CD14-positive monocyte (primary cell): Measurements from ENCODE around the gene FAM13A. TPM values are rescaled to one million over a fixed set of nuclear protein-coding genes. Genes with fewer than 3 reads are reported as not detected.

Experiments
- DNase-seq, 3 donors: peaks; one replicate each; pipeline ENCODE4 v3.0.0-alpha.2; 2011 to 2022
- H2AFZ ChIP-seq: 2 replicates; pipeline ENCODE4 v1.6.0; 2012; ENCODE audit warnings: mild to moderate bottlenecking, low read depth, low read length, inconsistent platforms; ENCODE audit not compliant: insufficient read depth, poor library complexity, severe bottlenecking
- H3K27ac ChIP-seq, 2 donors: 1 replicate in 1 of 2; 2 replicates in 1 of 2; pipeline ENCODE4 v1.5.1; 2012 to 2013; ENCODE audit warnings: low read length in 2 of 2, control low read depth in 1 of 2, inconsistent platforms in 1 of 2, low read depth in 1 of 2, mild to moderate bottlenecking in 1 of 2
- H3K27me3 ChIP-seq, 2 donors: one replicate each; pipeline versions ENCODE4 v1.6.0 to v1.6.1; 2011 to 2013; ENCODE audit warnings: low read length in 2 of 2; ENCODE audit not compliant: control insufficient read depth in 2 of 2, insufficient read depth in 2 of 2
- H3K36me3 ChIP-seq, 2 donors: replicated peaks in 1 of 2; 1 replicate in 1 of 2; 2 replicates in 1 of 2; pipeline versions ENCODE4 v1.5.1 to v1.6.1; 2012 to 2013; ENCODE audit warnings: low read length in 2 of 2, control low read depth in 1 of 2, inconsistent platforms in 1 of 2, mild to moderate bottlenecking in 1 of 2; ENCODE audit not compliant: insufficient read depth in 2 of 2, control insufficient read depth in 1 of 2
- H3K4me1 ChIP-seq, 2 donors: 1 replicate in 1 of 2; 2 replicates in 1 of 2; pipeline versions ENCODE4 v1.5.1 to v1.6.1; 2012 to 2013; ENCODE audit warnings: low read length in 2 of 2, control low read depth in 1 of 2, inconsistent platforms in 1 of 2, mild to moderate bottlenecking in 1 of 2, moderate library complexity in 1 of 2; ENCODE audit not compliant: insufficient read depth in 2 of 2, control insufficient read depth in 1 of 2
- H3K4me2 ChIP-seq: replicated peaks from 2 replicates; pipeline ENCODE3; 2012; ENCODE audit warnings: low read length, moderate library complexity, mild to moderate bottlenecking; ENCODE audit not compliant: poor library complexity, severe bottlenecking; ENCODE audit errors: extremely low read depth
- H3K4me3 ChIP-seq, 3 experiments: fragments of 200-600 bp in 1 of 3; sonication (generic) in 1 of 3; replicated peaks in 1 of 3; 1 replicate in 2 of 3; 2 replicates in 1 of 3; pipeline ENCODE4 v1.5.1; 2011 to 2013; ENCODE audit warnings: low read length in 3 of 3, mild to moderate bottlenecking in 3 of 3, control low read depth in 2 of 3, low read depth in 2 of 3, inconsistent platforms in 1 of 3, moderate library complexity in 1 of 3
- H3K79me2 ChIP-seq: 2 replicates; pipeline ENCODE4 v1.6.0; 2012; ENCODE audit warnings: mild to moderate bottlenecking, control low read depth, inconsistent platforms, low read length, moderate library complexity; ENCODE audit not compliant: insufficient read depth
- H3K9ac ChIP-seq: 2 replicates; pipeline ENCODE4 v1.6.0; 2017; ENCODE audit warnings: low read length, mild to moderate bottlenecking; ENCODE audit not compliant: insufficient read depth, poor library complexity, severe bottlenecking
- H3K9me3 ChIP-seq, 2 donors: replicated peaks in 1 of 2; 1 replicate in 1 of 2; 2 replicates in 1 of 2; pipeline versions ENCODE4 v1.5.1 to v1.6.1; 2012 to 2013; ENCODE audit warnings: low read length in 2 of 2, control low read depth in 1 of 2; ENCODE audit not compliant: control insufficient read depth in 1 of 2, insufficient read depth in 1 of 2
- H4K20me1 ChIP-seq: 2 replicates; pipeline ENCODE4 v1.6.0; 2012; ENCODE audit warnings: mild to moderate bottlenecking, low read length, control low read depth, moderate library complexity; ENCODE audit not compliant: insufficient read depth
- H3K27ac Mint-ChIP-seq, 7 donors: one replicate each; pipeline ENCODE4 v1.8.0; 2020; ENCODE audit warnings: mild to moderate bottlenecking in 7 of 7, mixed read lengths in 7 of 7, moderate library complexity in 6 of 7, inconsistent platforms in 2 of 7
- H3K27me3 Mint-ChIP-seq, 3 donors: one replicate each; pipeline ENCODE4 v1.8.0; 2021 to 2022; ENCODE audit warnings: low read depth in 3 of 3, mild to moderate bottlenecking in 3 of 3, mixed read lengths in 3 of 3, moderate library complexity in 3 of 3, inconsistent platforms in 1 of 3
- H3K36me3 Mint-ChIP-seq, 2 donors: one replicate each; pipeline ENCODE4 v1.8.0; 2020; ENCODE audit warnings: mixed read lengths in 2 of 2, inconsistent platforms in 1 of 2, mild to moderate bottlenecking in 1 of 2
- H3K4me1 Mint-ChIP-seq: one replicate; pipeline ENCODE4 v1.8.0; 2020; ENCODE audit warnings: mild to moderate bottlenecking, mixed read lengths
- H3K4me3 Mint-ChIP-seq, 2 donors: one replicate each; pipeline ENCODE4 v1.8.0; 2020; ENCODE audit warnings: mild to moderate bottlenecking in 2 of 2, mixed read lengths in 2 of 2, moderate library complexity in 1 of 2
- H3K9me3 Mint-ChIP-seq, 7 donors: one replicate each; pipeline ENCODE4 v1.8.0; 2020 to 2022; ENCODE audit warnings: mixed read lengths in 7 of 7, mild to moderate bottlenecking in 6 of 7, moderate library complexity in 6 of 7, inconsistent platforms in 2 of 7
- CTCF ChIP-seq: fragments of 200-600 bp; IDR thresholded peaks from one replicate; pipeline ENCODE4 v1.8.0; 2022; ENCODE audit warnings: antibody characterized with exemption, mild to moderate bottlenecking
- WGBS: methylation state at CpG from one replicate; pipeline ENCODE4 v1.1.5; 2013; ENCODE audit warnings: missing lambda C conversion rate; ENCODE audit not compliant: insufficient coverage; 5-methylcytosine and 5-hydroxymethylcytosine counted together
- intact Hi-C, 2 donors: fragments of 100-400 bp; cut with micrococcal nuclease; formaldehyde crosslinking; loops; one replicate each; pipeline versions ENCODE4 v1.15.0 to v1.15.1; 2023
- polyA plus RNA-seq, 3 donors: library from polyadenylated mRNA; depleted of rRNA in 1 of 3; unstranded in 2 of 3; stranded (reverse) in 1 of 3; fragments of 300-500 nt in 2 of 3; fragments of >200 nt in 1 of 3; fragmentation: Illumina TruSeq in 2 of 3; gene quantifications; 1 replicate in 2 of 3; 2 replicates in 1 of 3; pipeline ENCODE4 v1.2.3, GENCODE V29; 2012 to 2021

Gene FAM13A
- polyA plus RNA-seq, 3 donors: 5.3 to 20.0 (median 6.5) TPM

- Mint-ChIP-seq H3K4me3 (no peak overlapping the region), H3K4me1 (no peaks in the 10 kb centered on the region), H3K27ac (peak overlapping the region in 1 of 7 donors; percentile 11), H3K27me3 (no peaks in the 10 kb centered on the region), H3K9me3 (no peaks in the 10 kb centered on the region), H3K36me3 (peaks cover 85% of the 10 kb centered on the region in 2 donors)
- 71% methylated on average over 1 of the region's 4 CpGs for WGBS
- Histone ChIP-seq H3K79me2 (no peaks in the 10 kb centered on the region), H3K9me3 (no peaks in the 10 kb centered on the region), H3K27me3 (no peaks in the 10 kb centered on the region), H3K36me3 (peaks cover 78 to 99% of the 10 kb centered on the region in 2 donors), H3K4me3 (no peak overlapping the region), H3K9ac (no peak overlapping the region), H2AFZ (no peak overlapping the region), H3K4me1 (no peaks in the 10 kb centered on the region), H3K27ac (no peak overlapping the region), H3K4me2 (no peak overlapping the region), H4K20me1 (no peaks in the 10 kb centered on the region)
- TF ChIP-seq CTCF: no peak
- DNase-seq: no peak
- intact Hi-C loops: no loop called here
Measured at GRCh38 chr4:88752076-88752463, 304.9 kb downstream of the FAM13A start.

- H3K36me3 Mint-ChIP-seq: peaks cover 90% of the 10 kb centered on the region in 2 donors
- no peaks in the 10 kb centered on the region for H3K4me1 Mint-ChIP-seq
- H3K27ac Mint-ChIP-seq: no peak overlapping the region
- no peaks in the 10 kb centered on the region for H3K9me3 Mint-ChIP-seq
- peaks cover 84 to 99% of the 10 kb centered on the region in 2 donors for H3K36me3 ChIP-seq
- H3K4me3 Mint-ChIP-seq: no peak overlapping the region
- no peak overlapping the region for H3K27ac ChIP-seq
- no peaks in the 10 kb centered on the region for H3K79me2 ChIP-seq
- intact Hi-C loops: no loop called here
- H3K4me2 ChIP-seq: no peak overlapping the region
- H3K4me1 ChIP-seq: no peaks in the 10 kb centered on the region
- H4K20me1 ChIP-seq: no peaks in the 10 kb centered on the region
- no CpG with 5 or more reads among the region's 7 CpGs for WGBS
- no peak overlapping the region for H3K9ac ChIP-seq
- no peak for TF ChIP-seq CTCF
- no peak overlapping the region for H3K4me3 ChIP-seq
- H3K27me3 Mint-ChIP-seq: no peaks in the 10 kb centered on the region
- no peak for DNase-seq
- no peak overlapping the region for H2AFZ ChIP-seq
- no peaks in the 10 kb centered on the region for H3K27me3 ChIP-seq
- H3K9me3 ChIP-seq: no peaks in the 10 kb centered on the region
Measured at GRCh38 chr4:88751258-88752075, 305.5 kb downstream of the FAM13A start.
